ENCODE results near the gene SEL1L3. TPM values are rescaled to one million over a fixed set of nuclear protein-coding genes. Genes with fewer than 3 reads are reported as not detected.

Gene SEL1L3
- total RNA-seq, 1 donor from 2014 or later, result 24.9 TPM

- peaks cover 13% of the 10 kb centered on the region for H3K36me3 Mint-ChIP-seq (ENCODE audit: low read depth, unreplicated experiment)
- H4K20me1 ChIP-seq (ENCODE audit: insufficient read depth, low read length), result no peaks in the 10 kb centered on the region
- H3K4me3 Mint-ChIP-seq (ENCODE audit: unreplicated experiment), result no peak overlapping the region
- no peaks in the 10 kb centered on the region for H3K27me3 ChIP-seq (ENCODE audit: insufficient read depth, low read length)
- FAIRE-seq (no peak), DNase-seq (ENCODE audit: low read depth) (no peak)
- no peaks in the 10 kb centered on the region for H3K9me3 ChIP-seq (ENCODE audit: insufficient read depth, low read depth, low read length)
- no peak overlapping the region for H3K4me2 ChIP-seq (ENCODE audit: low read length)
- H3K79me2 ChIP-seq (ENCODE audit: insufficient read depth, low read length), result no peaks in the 10 kb centered on the region
- no peaks in the 10 kb centered on the region for H3K9me3 Mint-ChIP-seq (ENCODE audit: unreplicated experiment)
- no peak for TF ChIP-seq EZH2 (IDR thresholded peaks at IDR 0.05; ENCODE audit: insufficient read depth, low read length)
- TF ChIP-seq, protein P1, sequence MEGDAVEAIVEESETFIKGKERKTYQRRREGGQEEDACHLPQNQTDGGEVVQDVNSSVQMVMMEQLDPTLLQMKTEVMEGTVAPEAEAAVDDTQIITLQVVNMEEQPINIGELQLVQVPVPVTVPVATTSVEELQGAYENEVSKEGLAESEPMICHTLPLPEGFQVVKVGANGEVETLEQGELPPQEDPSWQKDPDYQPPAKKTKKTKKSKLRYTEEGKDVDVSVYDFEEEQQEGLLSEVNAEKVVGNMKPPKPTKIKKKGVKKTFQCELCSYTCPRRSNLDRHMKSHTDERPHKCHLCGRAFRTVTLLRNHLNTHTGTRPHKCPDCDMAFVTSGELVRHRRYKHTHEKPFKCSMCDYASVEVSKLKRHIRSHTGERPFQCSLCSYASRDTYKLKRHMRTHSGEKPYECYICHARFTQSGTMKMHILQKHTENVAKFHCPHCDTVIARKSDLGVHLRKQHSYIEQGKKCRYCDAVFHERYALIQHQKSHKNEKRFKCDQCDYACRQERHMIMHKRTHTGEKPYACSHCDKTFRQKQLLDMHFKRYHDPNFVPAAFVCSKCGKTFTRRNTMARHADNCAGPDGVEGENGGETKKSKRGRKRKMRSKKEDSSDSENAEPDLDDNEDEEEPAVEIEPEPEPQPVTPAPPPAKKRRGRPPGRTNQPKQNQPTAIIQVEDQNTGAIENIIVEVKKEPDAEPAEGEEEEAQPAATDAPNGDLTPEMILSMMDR (IDR thresholded peaks at IDR 0.05; ENCODE audit: insufficient read depth, low read depth, low read length), result no peak
- no peak overlapping the region for H3K9ac ChIP-seq (ENCODE audit: low read length)
- peaks cover 15% of the 10 kb centered on the region for H3K4me1 Mint-ChIP-seq (ENCODE audit: low read depth, unreplicated experiment)
- no peak overlapping the region for H2AFZ ChIP-seq (ENCODE audit: low read depth, low read length)
- H3K27me3 Mint-ChIP-seq (ENCODE audit: low read depth, unreplicated experiment), result no peaks in the 10 kb centered on the region
- H3K4me1 ChIP-seq (ENCODE audit: insufficient read depth, low read length), result peaks cover 18% of the 10 kb centered on the region
- no peak overlapping the region for H3K27ac ChIP-seq (ENCODE audit: low read depth, low read length)
- H3K36me3 ChIP-seq (ENCODE audit: insufficient read depth, low read length), result no peaks in the 10 kb centered on the region
- H3K4me3 ChIP-seq (ENCODE audit: insufficient read depth, low read depth, low read length), result no peak overlapping the region
- H3K27ac Mint-ChIP-seq (ENCODE audit: unreplicated experiment), result no peak overlapping the region
These were observed 40.9 kb downstream of the SEL1L3 start for GRCh38 chr4:25821899-25822298.

DNA sequence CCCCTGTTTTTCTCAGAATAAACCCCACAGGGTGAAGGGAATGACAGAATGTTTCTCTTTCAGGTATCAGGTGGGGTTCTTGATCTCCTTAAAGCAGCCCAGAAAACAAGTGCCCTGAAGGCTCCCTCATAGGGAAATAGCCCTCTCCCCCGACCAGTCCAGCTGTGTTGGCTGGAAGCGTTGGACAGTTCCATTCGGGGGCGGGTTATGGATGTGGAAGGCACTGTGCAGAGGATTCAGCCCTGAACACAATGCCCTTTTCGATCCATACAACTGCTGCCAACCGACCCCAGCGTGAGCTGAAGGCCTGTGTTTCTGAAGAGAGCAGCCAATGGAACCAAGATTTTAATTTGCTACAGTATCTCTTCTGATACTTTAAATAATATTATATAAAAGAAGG, 41.5 kb downstream of the SEL1L3 start:
- H3K9ac ChIP-seq (ENCODE audit: low read length), result no peak overlapping the region
- H3K36me3 ChIP-seq (ENCODE audit: insufficient read depth, low read length), result no peaks in the 10 kb centered on the region
- no peaks in the 10 kb centered on the region for H3K9me3 ChIP-seq (ENCODE audit: insufficient read depth, low read depth, low read length)
- Mint-ChIP-seq H3K27ac (ENCODE audit: unreplicated experiment) (no peak overlapping the region), H3K36me3 (ENCODE audit: low read depth, unreplicated experiment) (peaks cover 13% of the 10 kb centered on the region), H3K4me1 (ENCODE audit: low read depth, unreplicated experiment) (peaks cover 21% of the 10 kb centered on the region), H3K4me3 (ENCODE audit: unreplicated experiment) (no peak overlapping the region), H3K9me3 (ENCODE audit: unreplicated experiment) (no peaks in the 10 kb centered on the region), H3K27me3 (ENCODE audit: low read depth, unreplicated experiment) (no peaks in the 10 kb centered on the region)
- H3K27ac ChIP-seq (ENCODE audit: low read depth, low read length), result no peak overlapping the region
- no peak overlapping the region for H3K4me2 ChIP-seq (ENCODE audit: low read length)
- H2AFZ ChIP-seq (ENCODE audit: low read depth, low read length), result no peak overlapping the region
- H3K4me3 ChIP-seq (ENCODE audit: insufficient read depth, low read depth, low read length), result no peak overlapping the region
- no peak for DNase-seq (ENCODE audit: low read depth)
- H4K20me1 ChIP-seq (ENCODE audit: insufficient read depth, low read length), result no peaks in the 10 kb centered on the region
- H3K27me3 ChIP-seq (ENCODE audit: insufficient read depth, low read length), result no peaks in the 10 kb centered on the region
- no peaks in the 10 kb centered on the region for H3K79me2 ChIP-seq (ENCODE audit: insufficient read depth, low read length)
- no peak for FAIRE-seq
- TF ChIP-seq, protein P1 (IDR thresholded peaks at IDR 0.05; ENCODE audit: insufficient read depth, low read depth, low read length), result no peak
- no peak for TF ChIP-seq EZH2 (IDR thresholded peaks at IDR 0.05; ENCODE audit: insufficient read depth, low read length)
- H3K4me1 ChIP-seq (ENCODE audit: insufficient read depth, low read length), result peaks cover 24% of the 10 kb centered on the region

- Histone ChIP-seq H3K9ac (ENCODE audit: low read length) (no peak overlapping the region), H3K27me3 (ENCODE audit: insufficient read depth, low read length) (no peaks in the 10 kb centered on the region), H3K4me3 (ENCODE audit: insufficient read depth, low read depth, low read length) (no peak overlapping the region), H2AFZ (ENCODE audit: low read depth, low read length) (no peak overlapping the region), H3K79me2 (ENCODE audit: insufficient read depth, low read length) (no peaks in the 10 kb centered on the region), H3K4me1 (ENCODE audit: insufficient read depth, low read length) (peaks cover 39% of the 10 kb centered on the region), H3K27ac (ENCODE audit: low read depth, low read length) (no peak overlapping the region), H4K20me1 (ENCODE audit: insufficient read depth, low read length) (no peaks in the 10 kb centered on the region), H3K36me3 (ENCODE audit: insufficient read depth, low read length) (no peaks in the 10 kb centered on the region), H3K4me2 (ENCODE audit: low read length) (no peak overlapping the region), H3K9me3 (ENCODE audit: insufficient read depth, low read depth, low read length) (no peaks in the 10 kb centered on the region)
- peaks cover 13% of the 10 kb centered on the region for H3K36me3 Mint-ChIP-seq (ENCODE audit: low read depth, unreplicated experiment)
- no peak for FAIRE-seq
- H3K27me3 Mint-ChIP-seq (ENCODE audit: low read depth, unreplicated experiment), result no peaks in the 10 kb centered on the region
- TF ChIP-seq, protein P1 (IDR thresholded peaks at IDR 0.05; ENCODE audit: insufficient read depth, low read depth, low read length), result no peak
- TF ChIP-seq EZH2 (IDR thresholded peaks at IDR 0.05; ENCODE audit: insufficient read depth, low read length), result no peak
- no peak overlapping the region for H3K27ac Mint-ChIP-seq (ENCODE audit: unreplicated experiment)
- H3K4me1 Mint-ChIP-seq (ENCODE audit: low read depth, unreplicated experiment), result peaks cover 37% of the 10 kb centered on the region
- no peaks in the 10 kb centered on the region for H3K9me3 Mint-ChIP-seq (ENCODE audit: unreplicated experiment)
- no peak for DNase-seq (ENCODE audit: low read depth)
- no peak overlapping the region for H3K4me3 Mint-ChIP-seq (ENCODE audit: unreplicated experiment)
These were observed 43.9 kb downstream of the SEL1L3 start for GRCh38 chr4:25818876-25819275.

Data from astrocyte (in vitro differentiated cells and primary cell).